T-helper 1 cell treated with Interleukin-12 subunit alpha and Interleukin-12 subunit beta and Interleukin-4 antibody, amounts not matched to agents 30 ng/mL and 1 ng/mL, for 36 hours (primary cell): ENCODE results near the gene BCR. TPM values are rescaled to one million over a fixed set of nuclear protein-coding genes. Genes with fewer than 3 reads are reported as not detected.

Experiments
- intact Hi-C: fragments of 100-400 bp; cut with micrococcal nuclease; formaldehyde crosslinking; loops from one replicate; pipeline ENCODE4 v1.15.1; 2024
- total RNA-seq: library from RNA; stranded (reverse); gene quantifications from 2 replicates; pipeline ENCODE4 v1.2.3, GENCODE V29; 2022

Gene BCR
- total RNA-seq, 1 donor from 2014 or later, result 67.7 TPM

- intact Hi-C loops, result no loop called here
These were observed 91.2 kb downstream of the BCR start for GRCh38 chr22:23271597-23271908.

- intact Hi-C loops, result no loop called here
These were observed 92.1 kb downstream of the BCR start for GRCh38 chr22:23272371-23272770.

GRCh38 chr22:23272834-23273233 lies 92.5 kb downstream of the BCR start:
- intact Hi-C loops, result no loop called here

- intact Hi-C loops, result no loop called here
These were observed 93.3 kb downstream of the BCR start for GRCh38 chr22:23273445-23274145.

GRCh38 chr22:23274146-23274526 lies 93.8 kb downstream of the BCR start:
- intact Hi-C loops, result no loop called here

- intact Hi-C loops, result no loop called here
These were observed 94.8 kb downstream of the BCR start for GRCh38 chr22:23274891-23275694.

- intact Hi-C loops, result no loop called here
These were observed 95.4 kb downstream of the BCR start for GRCh38 chr22:23275751-23276150.

GRCh38 chr22:23276656-23277582 lies 96.6 kb downstream of the BCR start:
- intact Hi-C loops, result no loop called here

- intact Hi-C loops, result no loop called here
These were observed 97.4 kb downstream of the BCR start for GRCh38 chr22:23277583-23278295.

- intact Hi-C loops, result no loop called here
These were observed 98.8 kb downstream of the BCR start for GRCh38 chr22:23278883-23279675.

- intact Hi-C loops, result no loop called here
These were observed 99.5 kb downstream of the BCR start for GRCh38 chr22:23279781-23280180.

GRCh38 chr22:23280356-23281052 lies 100.2 kb downstream of the BCR start:
- intact Hi-C loops, result no loop called here

GRCh38 chr22:23281053-23281405 lies 100.7 kb downstream of the BCR start:
- intact Hi-C loops, result no loop called here

GRCh38 chr22:23281406-23282088 lies 101.2 kb downstream of the BCR start:
- intact Hi-C loops, result loop anchor here (1.0 kb wide), 3 partner anchors 103 to 322 kb away; no protein-coding TSS in a partner anchor

GRCh38 chr22:23282089-23282501 lies 101.8 kb downstream of the BCR start:
- intact Hi-C loops, result loop anchor here (1.0 kb wide), 3 partner anchors 104 to 323 kb away; no protein-coding TSS in a partner anchor

GRCh38 chr22:23282516-23282915 lies 102.2 kb downstream of the BCR start:
- intact Hi-C loops, result loop anchor here (1.0 kb wide), 3 partner anchors 104 to 323 kb away; no protein-coding TSS in a partner anchor

- intact Hi-C loops, result loop anchor here (1.0 kb wide), 3 partner anchors 105 to 324 kb away; no protein-coding TSS in a partner anchor
These were observed 102.7 kb downstream of the BCR start for GRCh38 chr22:23282986-23283385.

GRCh38 chr22:23283591-23284503 lies 103.5 kb downstream of the BCR start:
- intact Hi-C loops, result no loop called here
